Heart left ventricle (tissue), 16 donors: ENCODE data around the gene GLT1D1. TPM values are rescaled to one million over a fixed set of nuclear protein-coding genes. Genes with fewer than 3 reads are reported as not detected.
"Not testable (repeated sequence)": the region's sequence is repeated elsewhere in the genome, so short reads cannot be mapped to it uniquely, and the experiment has no call there.

Source experiments
- ATAC-seq, 4 donors: fragments of 200-7000 bp; cut with Tn5 transposase; one replicate each; pipeline ENCODE4 v1.9.1; 2020 to 2022; ENCODE audit warnings: moderate library complexity in 4 of 4, mild to moderate bottlenecking in 3 of 4, moderate number of reproducible peaks in 1 of 4
- DNase-seq, 5 donors: peaks; one replicate each; pipeline ENCODE4 v3.0.0-alpha.2; 2020
- H3K27ac ChIP-seq, 12 donors: fragments of 200-600 bp; sonication (generic) in 4 of 12; one replicate each; pipeline versions ENCODE4 v1.5.0 to v1.8.0; 2016 to 2022; ENCODE audit warnings: mild to moderate bottlenecking in 2 of 12
- H3K27me3 ChIP-seq, 9 donors: fragments of 200-600 bp; sonication (generic) in 2 of 9; one replicate each; pipeline versions ENCODE4 v1.5.1 to v1.8.0; 2016 to 2022; ENCODE audit warnings: mild to moderate bottlenecking in 3 of 9
- H3K36me3 ChIP-seq, 9 donors: fragments of 200-600 bp; sonication (generic) in 2 of 9; one replicate each; pipeline versions ENCODE4 v1.5.0 to v1.8.0; 2018 to 2022; ENCODE audit warnings: mild to moderate bottlenecking in 2 of 9
- H3K4me1 ChIP-seq, 12 donors: fragments of 200-600 bp; sonication (generic) in 4 of 12; one replicate each; pipeline versions ENCODE4 v1.5.0 to v1.8.0; 2016 to 2022; ENCODE audit warnings: mild to moderate bottlenecking in 3 of 12
- H3K4me3 ChIP-seq, 12 donors: fragments of 200-600 bp; sonication (generic) in 4 of 12; one replicate each; pipeline versions ENCODE4 v1.5.0 to v1.8.0; 2017 to 2022; ENCODE audit warnings: mild to moderate bottlenecking in 9 of 12, moderate library complexity in 4 of 12
- H3K9me3 ChIP-seq, 12 donors: fragments of 200-600 bp; sonication (generic) in 4 of 12; one replicate each; pipeline versions ENCODE4 v1.5.0 to v1.8.0; 2016 to 2022; ENCODE audit warnings: mild to moderate bottlenecking in 1 of 12
- CTCF ChIP-seq, 12 donors: fragments of 200-600 bp; sonication (generic) in 4 of 12; IDR thresholded peaks; one replicate each; pipeline versions ENCODE4 v1.5.0 to v1.8.0; 2018 to 2022; ENCODE audit warnings: antibody characterized with exemption in 12 of 12, mild to moderate bottlenecking in 5 of 12
- POLR2A ChIP-seq, 2 donors: fragments of 450-650 bp; IDR thresholded peaks; one replicate each; pipeline ENCODE4 v1.6.1; 2017; ENCODE audit warnings: antibody characterized with exemption in 2 of 2, mild to moderate bottlenecking in 2 of 2, moderate library complexity in 2 of 2
- WGBS, 4 donors: extraction: QIAGEN DNeasy Blood & Tissue Kit in 2 of 4; methylation state at CpG; one replicate each; pipeline versions ENCODE4 v1.1.5 to v1.1.7; 2013 to 2018; 5-methylcytosine and 5-hydroxymethylcytosine counted together
- intact Hi-C, 10 donors: fragments of 100-400 bp; cut with DNase I; formaldehyde crosslinking; loops; one replicate each; pipeline versions ENCODE4 v1.11.1 to v1.14.2; 2022
- polyA plus RNA-seq, 2 donors: library from polyadenylated mRNA; stranded (reverse); fragments of 200-250 nt; gene quantifications; one replicate each; pipeline ENCODE4 v1.2.3, GENCODE V29; 2013
- total RNA-seq, 9 donors: library from RNA; depleted of rRNA in 2 of 9; stranded (reverse); fragments of >200 nt in 2 of 9; fragmentation: NEBNext Ultra II Directional in 3 of 9; extraction: Animal tissue kit (Norgen Biotek cat#: 25700) in 3 of 9; gene quantifications; one replicate each; pipeline versions ENCODE4 v1.1.0 to v1.2.4, GENCODE V29; 2016 to 2023
- donor health status: ischemic (EF 13 %, LVEDD 7.1; RV severe dilation, severe dysfunction).
- donor health status: healthy with polysubstance abuse.
- donor health status: DM: no; HTN: yes; CAD: no.
- donor health status: DM: no; HTN: no; CAD: no.
- donor health status: ischemic (EF 25% LVEDD 6.9; RV normal size, moderate dysfunction).
- donor health status: ischemic (EF 25% LVEDD 5.7; RV mildly dilated, moderate dysfunction).
- donor health status: healthy.
- donor health status: DM: yes; HTN: yes; CAD: no.
- donor health status: ischemic (EF 35%, LVEDD 5.7; RV mildly dilated, moderate dysfunction).
- donor health status: nonischemic (EF 11% LVEDD 7.7; RV severe dilation, severe dysfunction).
- donor health status: DM: yes; HTN: yes; CAD: no.
- donor health status: PGD.
- donor health status: ischemic (EF 29% LVEDD 5.4; RV normal size, mild dysfunction).
- donor health status: nonischemic (EF 23%, LVEDD 6.1; RV moderate dilation, normal function).

GLT1D1 gene
- total and polyA plus RNA-seq, 11 donors, result 0.11 to 2.3 (median 0.38) TPM

GRCh38 chr12:128850400-128850799 lies 2.9 kb upstream of the GLT1D1 start:
- Histone ChIP-seq H3K27ac (no peak overlapping the region), H3K27me3 (peaks cover 9 to 42% (median 19%) of the 10 kb centered on the region in 9 donors), H3K4me1 (peaks cover 0 to 9% (median 0%) of the 10 kb centered on the region in 12 donors), H3K9me3 (no peaks in the 10 kb centered on the region), H3K4me3 (no peak overlapping the region), H3K36me3 (no peaks in the 10 kb centered on the region)
- ATAC-seq (no peak), DNase-seq (no peak)
- TF ChIP-seq POLR2A (IDR thresholded peaks at IDR 0.05), result no peak
- no peak for TF ChIP-seq CTCF (IDR thresholded peaks at IDR 0.05)
- 58 to 74% (median 61%) methylated on average over 3 of the region's 3 CpGs for WGBS, 4 donors
- intact Hi-C loops, result no loop called here

- H3K9me3 ChIP-seq, H3K36me3 ChIP-seq, ATAC-seq, H3K4me3 ChIP-seq, intact Hi-C loops, H3K27ac ChIP-seq, DNase-seq, H3K4me1 ChIP-seq: not testable (repeated sequence)
- WGBS, 4 donors, result 80 to 94% (median 85%) methylated on average over 7 of the region's 7 CpGs
- peaks cover 9 to 50% (median 19%) of the 10 kb centered on the region in 9 donors for H3K27me3 ChIP-seq
Measured at GRCh38 chr12:128851429-128851828, 1.8 kb upstream of the GLT1D1 start.

- Histone ChIP-seq H3K36me3 (no peaks in the 10 kb centered on the region), H3K4me3 (no peak overlapping the region), H3K4me1 (peaks cover 0 to 9% (median 0%) of the 10 kb centered on the region in 12 donors), H3K27ac (no peak overlapping the region), H3K9me3 (no peaks in the 10 kb centered on the region), H3K27me3 (peaks cover 9 to 50% (median 19%) of the 10 kb centered on the region in 9 donors)
- ATAC-seq, result no peak
- TF ChIP-seq POLR2A (IDR thresholded peaks at IDR 0.05) (no peak), CTCF (IDR thresholded peaks at IDR 0.05) (no peak)
- 76 to 88% (median 85%) methylated on average over 8 of the region's 8 CpGs for WGBS, 4 donors
- no peak for DNase-seq
- intact Hi-C loops, result no loop called here
Measured at GRCh38 chr12:128852026-128852698, 1.1 kb upstream of the GLT1D1 start.

- Histone ChIP-seq H3K27me3 (peaks cover 9 to 50% (median 19%) of the 10 kb centered on the region in 9 donors), H3K4me1 (peaks cover 0 to 9% (median 0%) of the 10 kb centered on the region in 12 donors), H3K4me3 (peak overlapping the region in 10 of 12 donors; percentile 12 to 60 (median 30)), H3K27ac (peak overlapping the region in 1 of 12 donors; percentile 64), H3K36me3 (no peaks in the 10 kb centered on the region), H3K9me3 (no peaks in the 10 kb centered on the region)
- ATAC-seq, result no peak
- intact Hi-C loops, result no loop called here
- WGBS, 4 donors, result 0 to 1% (median 1%) methylated on average over 13 to 74 of the region's 74 CpGs
- TF ChIP-seq POLR2A (IDR thresholded peaks at IDR 0.05), result no peak
- no peak for TF ChIP-seq CTCF (IDR thresholded peaks at IDR 0.05)
- DNase-seq, result no peak
Measured at GRCh38 chr12:128853600-128854197, 421 bp downstream of the GLT1D1 start.
